Left renal pelvis (tissue), 4 donors: ENCODE results near the gene OAS1. TPM values are rescaled to one million over a fixed set of nuclear protein-coding genes. Genes with fewer than 3 reads are reported as not detected.

ENCODE experiments used
- DNase-seq, 4 donors: peaks; one replicate each; pipeline ENCODE4 v3.0.0-alpha.2; 2013; ENCODE audit warnings: low read depth in 4 of 4, low spot score in 3 of 4
- polyA plus RNA-seq, 4 donors: library from polyadenylated mRNA; unstranded; fragments of 120-200 nt; gene quantifications; one replicate each; pipeline ENCODE4 v1.2.1, GENCODE V29; 2013; ENCODE audit not compliant: insufficient read length in 4 of 4

Gene OAS1
- polyA plus RNA-seq, 4 donors, result 10.2 to 15.4 (median 12.7) TPM

DNA sequence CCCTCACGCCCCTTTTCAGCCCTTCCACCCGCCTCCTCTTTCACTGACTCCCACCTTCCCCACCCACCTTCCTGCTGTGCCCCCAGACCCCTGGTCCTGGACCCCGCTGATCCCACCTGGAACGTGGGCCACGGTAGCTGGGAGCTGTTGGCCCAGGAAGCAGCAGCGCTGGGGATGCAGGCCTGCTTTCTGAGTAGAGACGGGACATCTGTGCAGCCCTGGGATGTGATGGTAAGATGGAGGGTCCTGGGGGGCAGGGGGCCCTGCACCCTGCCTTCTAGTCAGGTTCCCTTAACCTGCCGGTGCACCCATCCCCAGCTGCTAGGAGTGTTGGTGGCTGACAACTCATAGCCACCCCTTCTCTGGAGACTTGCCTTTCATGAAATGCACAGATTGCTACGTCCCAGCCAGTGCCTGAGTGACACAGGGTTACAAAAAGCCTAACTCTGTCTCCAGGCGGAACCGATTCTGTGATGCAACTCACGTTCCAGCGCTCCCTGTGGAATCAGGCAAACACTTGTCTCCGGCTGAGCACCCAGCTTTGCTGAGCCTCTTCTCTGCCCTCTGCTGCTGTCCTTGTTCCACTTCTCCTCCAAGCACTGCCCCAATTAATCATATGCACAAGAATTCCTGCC is 56.6 kb downstream of the OAS1 start:
- DNase-seq, result no peak

DNA sequence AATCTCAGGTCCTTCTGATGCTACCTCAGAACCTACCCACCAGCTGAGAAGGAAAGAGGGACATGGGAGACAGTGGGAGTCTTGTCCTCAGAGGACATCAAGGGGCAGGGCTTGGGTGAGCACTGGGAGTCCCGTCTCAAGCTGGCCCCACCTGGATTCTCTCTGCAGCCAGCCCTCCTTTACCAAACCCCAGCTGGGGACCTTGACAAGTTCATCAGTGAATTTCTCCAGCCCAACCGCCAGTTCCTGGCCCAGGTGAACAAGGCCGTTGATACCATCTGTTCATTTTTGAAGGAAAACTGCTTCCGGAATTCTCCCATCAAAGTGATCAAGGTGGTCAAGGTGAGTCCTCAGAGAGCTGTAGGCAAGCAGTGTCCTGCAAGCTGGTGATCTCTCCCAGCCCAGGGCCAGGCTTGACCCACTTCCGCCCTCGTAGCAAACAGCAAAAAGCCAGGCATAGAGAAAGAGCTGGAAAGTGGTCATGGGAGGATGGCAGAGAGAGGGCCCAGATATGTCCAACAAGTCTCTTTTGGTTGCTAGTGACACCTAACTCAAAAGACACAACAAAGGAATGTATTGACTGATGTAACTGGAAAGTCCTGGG is 57.4 kb downstream of the OAS1 start:
- DNase-seq, result no peak

DNA sequence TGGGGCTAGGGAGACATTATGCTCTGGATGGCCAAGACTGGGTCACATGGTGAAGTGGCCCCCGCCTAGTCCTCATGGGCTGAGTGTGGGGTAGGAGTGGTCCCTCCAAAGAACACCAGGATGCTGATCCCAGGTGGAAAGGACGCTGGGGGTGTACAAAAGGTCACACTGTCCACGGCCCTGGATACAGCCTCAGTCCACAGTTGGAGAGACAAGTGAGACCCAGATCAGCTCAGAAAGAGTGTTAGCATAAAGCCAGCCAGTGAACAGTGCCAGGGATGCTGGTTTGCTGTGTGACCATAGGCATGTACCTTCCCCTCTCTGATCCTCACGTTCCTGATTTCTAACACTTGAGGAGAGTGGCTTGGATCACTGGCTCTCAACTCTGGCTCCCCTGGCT is 58.2 kb downstream of the OAS1 start:
- no peak for DNase-seq

DNA sequence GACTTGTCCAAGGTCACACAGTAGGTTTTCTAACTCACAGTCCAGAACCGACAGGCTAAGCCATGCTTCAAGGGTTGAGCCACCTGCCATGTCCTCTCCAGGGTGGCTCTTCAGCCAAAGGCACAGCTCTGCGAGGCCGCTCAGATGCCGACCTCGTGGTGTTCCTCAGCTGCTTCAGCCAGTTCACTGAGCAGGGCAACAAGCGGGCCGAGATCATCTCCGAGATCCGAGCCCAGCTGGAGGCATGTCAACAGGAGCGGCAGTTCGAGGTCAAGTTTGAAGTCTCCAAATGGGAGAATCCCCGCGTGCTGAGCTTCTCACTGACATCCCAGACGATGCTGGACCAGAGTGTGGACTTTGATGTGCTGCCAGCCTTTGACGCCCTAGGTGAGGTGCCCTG is 58.9 kb downstream of the OAS1 start:
- DNase-seq, result no peak

DNA sequence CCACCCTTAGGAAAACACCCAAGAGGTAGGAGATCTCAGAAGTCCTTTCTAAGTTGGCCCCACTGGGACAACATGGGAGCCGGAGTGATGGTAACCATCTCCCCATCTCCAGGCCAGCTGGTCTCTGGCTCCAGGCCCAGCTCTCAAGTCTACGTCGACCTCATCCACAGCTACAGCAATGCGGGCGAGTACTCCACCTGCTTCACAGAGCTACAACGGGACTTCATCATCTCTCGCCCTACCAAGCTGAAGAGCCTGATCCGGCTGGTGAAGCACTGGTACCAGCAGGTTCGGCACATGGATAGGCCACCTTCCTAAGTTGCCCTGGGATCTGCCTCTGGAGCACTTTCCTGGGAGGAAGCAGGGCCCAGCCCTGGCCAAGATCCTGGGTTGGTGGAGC is 60.5 kb downstream of the OAS1 start:
- no peak for DNase-seq

DNA sequence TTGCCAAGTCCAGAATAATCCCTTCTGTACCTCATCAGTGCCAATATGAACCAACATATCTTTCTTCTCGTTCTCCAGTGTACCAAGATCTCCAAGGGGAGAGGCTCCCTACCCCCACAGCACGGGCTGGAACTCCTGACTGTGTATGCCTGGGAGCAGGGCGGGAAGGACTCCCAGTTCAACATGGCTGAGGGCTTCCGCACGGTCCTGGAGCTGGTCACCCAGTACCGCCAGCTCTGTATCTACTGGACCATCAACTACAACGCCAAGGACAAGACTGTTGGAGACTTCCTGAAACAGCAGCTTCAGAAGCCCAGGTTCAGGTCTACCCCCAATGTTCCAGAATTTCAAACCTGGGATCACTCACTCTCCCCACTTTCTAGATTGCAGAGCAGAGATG is 61.1 kb downstream of the OAS1 start:
- DNase-seq, result no peak

Other genes with a start within 250 kb of the OAS1 start
- under 1 TPM; 0.07 to 0.29 (median 0.17) TPM for gene RPH3A, start 115.2 kb upstream of the OAS1 start, polyA plus RNA-seq
- 10 to 100 TPM in 1 of 4 donors, 1 to 10 TPM in 3; 8.6 to 11.6 (median 9.5) TPM for gene OAS3, start 31.5 kb downstream of the OAS1 start, polyA plus RNA-seq
- 1 to 10 TPM; 5.6 to 8.0 (median 6.8) TPM for gene OAS2, start 71.6 kb downstream of the OAS1 start, polyA plus RNA-seq
- 10 to 100 TPM in 3 of 4 donors, 1 to 10 TPM in 1; 3.9 to 16.0 (median 11.6) TPM for gene DTX1, start 149.8 kb downstream of the OAS1 start, polyA plus RNA-seq
- gene RASAL1, start 228.8 kb downstream of the OAS1 start, polyA plus RNA-seq, result 10 to 100 TPM in 1 of 4 donors, 1 to 10 TPM in 2, under 1 TPM in 1; 0.16 to 15.4 (median 7.8) TPM
- 1 to 10 TPM in 1 of 4 donors, under 1 TPM in 3; 0.27 to 3.0 (median 0.75) TPM for gene CFAP73, start 242.8 kb downstream of the OAS1 start, polyA plus RNA-seq